Mesothelial cell of epicardium (in vitro differentiated cells): ENCODE measurements around the gene R3HDM2. TPM values are rescaled to one million over a fixed set of nuclear protein-coding genes. Genes with fewer than 3 reads are reported as not detected.
"Not testable (repeated sequence)": the region's sequence is repeated elsewhere in the genome, so short reads cannot be mapped to it uniquely, and the experiment has no call there.

ENCODE experiments used
- DNase-seq, 2 experiments: peaks; one replicate each; pipeline ENCODE4 v3.0.0; 2021; ENCODE audit warnings: low spot score in 2 of 2; ENCODE audit not compliant: unreplicated experiment in 2 of 2
- H3K27ac Mint-ChIP-seq: 2 replicates; pipeline ENCODE4 v1.8.0; 2021; ENCODE audit warnings: mixed read lengths
- H3K27me3 Mint-ChIP-seq: 2 replicates; pipeline ENCODE4 v1.8.0; 2021; ENCODE audit warnings: low read depth, mixed read lengths
- H3K36me3 Mint-ChIP-seq: 2 replicates; pipeline ENCODE4 v1.8.0; 2021; ENCODE audit warnings: mixed read lengths
- H3K4me1 Mint-ChIP-seq: 2 replicates; pipeline ENCODE4 v1.8.0; 2021; ENCODE audit warnings: mixed read lengths
- H3K4me3 Mint-ChIP-seq: 2 replicates; pipeline ENCODE4 v1.8.0; 2021; ENCODE audit warnings: mild to moderate bottlenecking, moderate library complexity, mixed read lengths
- H3K9me3 Mint-ChIP-seq: 2 replicates; pipeline ENCODE4 v1.8.0; 2021; ENCODE audit warnings: mixed read lengths
- total RNA-seq: library from RNA; stranded (reverse); gene quantifications from 3 replicates; pipeline ENCODE4 v1.2.1, GENCODE V29; 2021
- TF ChIP-seq, protein P1 (sequence below): fragments of 200-600 bp; sonication (generic); IDR thresholded peaks from one replicate; pipeline ENCODE4 v1.5.0; 2021; ENCODE audit warnings: antibody characterized with exemption; ENCODE audit not compliant: unreplicated experiment

The R3HDM2 gene
- total RNA-seq, 1 donor from 2014 or later = 111 TPM

DNA sequence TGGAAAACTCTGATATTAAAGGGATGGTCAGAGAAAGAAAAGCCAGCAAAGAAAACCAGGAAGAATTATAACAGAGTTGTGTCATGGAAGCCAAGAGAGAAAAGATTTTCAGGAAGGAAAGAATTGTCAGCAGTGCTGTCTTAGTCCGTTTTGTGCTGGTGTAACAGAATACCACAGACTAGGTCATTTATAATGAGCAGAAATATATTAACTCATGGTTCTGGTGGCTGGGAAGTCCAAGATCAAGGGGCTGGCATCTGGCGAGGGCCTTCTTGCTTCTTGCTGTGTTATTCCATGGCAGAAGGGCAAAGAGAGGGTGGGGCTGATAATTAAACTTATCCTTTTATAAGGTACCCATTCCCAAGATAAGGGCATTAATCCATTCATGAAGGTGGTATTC, 17.8 kb upstream of the R3HDM2 start:
- H3K27me3 Mint-ChIP-seq = no peaks in the 10 kb centered on the region
- no peak for DNase-seq
- TF ChIP-seq, protein P1, sequence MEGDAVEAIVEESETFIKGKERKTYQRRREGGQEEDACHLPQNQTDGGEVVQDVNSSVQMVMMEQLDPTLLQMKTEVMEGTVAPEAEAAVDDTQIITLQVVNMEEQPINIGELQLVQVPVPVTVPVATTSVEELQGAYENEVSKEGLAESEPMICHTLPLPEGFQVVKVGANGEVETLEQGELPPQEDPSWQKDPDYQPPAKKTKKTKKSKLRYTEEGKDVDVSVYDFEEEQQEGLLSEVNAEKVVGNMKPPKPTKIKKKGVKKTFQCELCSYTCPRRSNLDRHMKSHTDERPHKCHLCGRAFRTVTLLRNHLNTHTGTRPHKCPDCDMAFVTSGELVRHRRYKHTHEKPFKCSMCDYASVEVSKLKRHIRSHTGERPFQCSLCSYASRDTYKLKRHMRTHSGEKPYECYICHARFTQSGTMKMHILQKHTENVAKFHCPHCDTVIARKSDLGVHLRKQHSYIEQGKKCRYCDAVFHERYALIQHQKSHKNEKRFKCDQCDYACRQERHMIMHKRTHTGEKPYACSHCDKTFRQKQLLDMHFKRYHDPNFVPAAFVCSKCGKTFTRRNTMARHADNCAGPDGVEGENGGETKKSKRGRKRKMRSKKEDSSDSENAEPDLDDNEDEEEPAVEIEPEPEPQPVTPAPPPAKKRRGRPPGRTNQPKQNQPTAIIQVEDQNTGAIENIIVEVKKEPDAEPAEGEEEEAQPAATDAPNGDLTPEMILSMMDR = no peak
- H3K4me1 Mint-ChIP-seq = peaks cover 6% of the 10 kb centered on the region
- no peaks in the 10 kb centered on the region for H3K9me3 Mint-ChIP-seq
- no peak overlapping the region for H3K4me3 Mint-ChIP-seq
- no peak overlapping the region for H3K27ac Mint-ChIP-seq
- no peaks in the 10 kb centered on the region for H3K36me3 Mint-ChIP-seq

DNA sequence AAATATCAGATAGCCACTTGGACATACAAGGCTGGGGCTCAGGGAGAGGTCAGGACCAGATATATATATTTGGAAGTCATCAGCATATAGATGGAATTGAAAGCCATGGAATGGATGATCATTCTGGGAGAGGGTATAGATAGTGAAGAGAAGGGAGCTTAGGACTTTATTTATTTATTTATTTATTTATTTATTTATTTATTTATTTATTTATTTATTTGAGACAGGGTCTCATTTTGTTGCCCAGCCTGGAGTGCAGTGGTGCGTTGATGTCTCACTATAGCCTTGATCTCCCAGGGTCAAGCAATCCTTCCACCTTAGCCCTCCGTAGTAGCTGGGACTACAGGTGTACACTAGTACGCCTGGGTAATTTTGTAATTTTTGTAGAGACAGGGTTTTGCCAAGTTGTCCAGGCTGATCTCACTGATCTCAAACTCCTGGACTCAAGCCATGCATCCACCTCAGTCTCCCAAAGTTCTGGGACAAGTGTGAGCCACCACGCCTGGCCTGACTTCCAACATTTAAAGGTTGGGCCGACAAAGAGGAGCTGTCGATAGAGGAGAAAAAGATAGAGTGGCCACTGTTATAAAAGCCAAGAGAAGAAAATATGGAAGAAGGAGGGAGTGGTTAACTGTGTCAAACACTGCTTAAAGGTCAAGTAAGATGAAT, 15.6 kb upstream of the R3HDM2 start:
- H3K4me3 Mint-ChIP-seq = no peak overlapping the region
- TF ChIP-seq, protein P1 = no peak
- no peaks in the 10 kb centered on the region for H3K36me3 Mint-ChIP-seq
- no peak overlapping the region for H3K27ac Mint-ChIP-seq
- no peaks in the 10 kb centered on the region for H3K4me1 Mint-ChIP-seq
- H3K27me3 Mint-ChIP-seq = no peaks in the 10 kb centered on the region
- DNase-seq = no peak
- H3K9me3 Mint-ChIP-seq = no peaks in the 10 kb centered on the region

GRCh38 chr12:57444744-57445143, 13.9 kb upstream of the R3HDM2 start:
- H3K4me1 Mint-ChIP-seq = no peaks in the 10 kb centered on the region
- DNase-seq = no peak
- TF ChIP-seq, protein P1 = no peak
- H3K36me3 Mint-ChIP-seq = no peaks in the 10 kb centered on the region
- no peak overlapping the region for H3K4me3 Mint-ChIP-seq
- H3K27me3 Mint-ChIP-seq = no peaks in the 10 kb centered on the region
- no peak overlapping the region for H3K27ac Mint-ChIP-seq
- H3K9me3 Mint-ChIP-seq = peaks cover 3% of the 10 kb centered on the region

- DNase-seq, H3K36me3 Mint-ChIP-seq, H3K4me3 Mint-ChIP-seq, H3K27ac Mint-ChIP-seq, H3K27me3 Mint-ChIP-seq, H3K9me3 Mint-ChIP-seq, H3K4me1 Mint-ChIP-seq: not testable (repeated sequence)
Measured at GRCh38 chr12:57444337-57444736, 13.5 kb upstream of the R3HDM2 start.

GRCh38 chr12:57441846-57442427, 11.1 kb upstream of the R3HDM2 start:
- no peaks in the 10 kb centered on the region for H3K27me3 Mint-ChIP-seq
- no peaks in the 10 kb centered on the region for H3K4me1 Mint-ChIP-seq

GRCh38 chr12:57441393-57441792, 10.6 kb upstream of the R3HDM2 start:
- DNase-seq = not testable (repeated sequence)

More at GRCh38 chr12:57441846-57442427, 11.1 kb upstream of the R3HDM2 start:
- H3K36me3 Mint-ChIP-seq = no peaks in the 10 kb centered on the region
- no peak overlapping the region for H3K4me3 Mint-ChIP-seq
- TF ChIP-seq, protein P1 = no peak
- DNase-seq = no peak
- H3K9me3 Mint-ChIP-seq = peaks cover 3% of the 10 kb centered on the region
- no peak overlapping the region for H3K27ac Mint-ChIP-seq

More at GRCh38 chr12:57441393-57441792, 10.6 kb upstream of the R3HDM2 start:
- not testable (repeated sequence) for H3K36me3 Mint-ChIP-seq, H3K4me1 Mint-ChIP-seq, H3K27ac Mint-ChIP-seq, H3K27me3 Mint-ChIP-seq, H3K4me3 Mint-ChIP-seq, H3K9me3 Mint-ChIP-seq
